Measurements from ENCODE around the gene ERBB4.
"Not testable (repeated sequence)": the region's sequence is repeated elsewhere in the genome, so short reads cannot be mapped to it uniquely, and the experiment has no call there.

The ERBB4 gene

DNA sequence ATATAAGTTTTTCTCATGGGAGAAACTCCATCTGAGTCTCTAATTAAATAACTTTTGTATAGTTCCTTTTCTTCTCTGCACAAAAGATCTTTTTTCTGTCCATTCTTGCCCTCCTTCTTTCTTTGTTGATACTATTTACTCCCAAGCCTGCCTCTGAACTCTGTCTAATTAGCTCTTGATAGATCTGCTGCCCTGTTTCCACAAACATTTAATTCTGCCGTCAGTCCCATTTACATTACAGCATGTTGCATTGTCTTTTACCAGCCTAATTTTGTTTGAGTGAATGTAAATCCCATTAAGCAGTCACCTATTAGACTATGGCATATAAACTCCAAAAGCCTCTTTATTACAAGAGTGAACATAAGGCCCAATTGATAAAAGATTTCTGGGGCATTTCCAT is 254.4 kb downstream of the ERBB4 start:
- no peak for DNase-seq

DNA sequence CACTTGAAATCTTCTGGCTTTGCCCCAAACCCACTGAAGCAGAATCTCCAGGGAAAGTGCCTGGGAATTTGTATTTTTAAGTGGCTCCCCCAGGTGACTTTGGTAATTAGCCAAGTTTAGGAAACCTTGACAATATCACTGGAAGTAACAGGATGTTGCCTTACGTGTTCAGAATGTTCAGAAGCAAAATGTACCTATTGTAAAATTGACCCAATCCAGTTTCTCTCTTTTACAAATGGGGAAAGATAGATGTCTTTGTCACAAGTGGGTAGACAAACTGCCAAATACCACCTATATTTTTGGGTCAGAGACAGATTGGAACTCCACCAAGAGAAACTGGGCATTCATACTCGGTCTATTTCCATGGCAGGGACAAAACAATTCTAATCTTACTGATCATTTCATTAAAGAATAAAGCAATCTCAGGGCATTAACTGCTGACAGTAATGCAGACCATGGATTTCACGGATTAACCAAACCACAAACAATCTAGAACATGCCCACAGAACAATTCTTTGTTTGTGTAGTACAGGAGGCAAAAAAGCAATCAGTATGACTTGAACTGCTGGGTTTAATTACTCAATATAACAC is 255.8 kb downstream of the ERBB4 start:
- DNase-seq, result no peak

DNA sequence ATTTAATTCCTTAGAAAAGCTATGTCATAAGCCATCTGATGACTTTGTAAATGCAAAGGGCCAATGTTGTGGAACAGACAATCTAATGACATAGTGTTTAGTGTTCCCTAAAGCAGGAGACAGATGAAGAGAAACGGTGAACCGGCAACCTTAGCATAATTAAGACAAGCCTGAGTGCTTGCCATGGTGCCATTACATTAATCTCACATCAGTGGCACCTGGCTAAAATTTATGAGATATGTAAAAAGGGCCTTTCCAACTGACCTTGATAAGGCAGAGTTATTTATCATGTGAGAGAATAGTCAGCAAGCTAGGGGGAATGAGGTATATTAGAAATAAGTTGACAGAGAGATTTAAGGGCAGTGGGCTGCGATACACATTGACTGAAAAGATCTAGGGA is 261.8 kb downstream of the ERBB4 start:
- DNase-seq, result no peak

DNA sequence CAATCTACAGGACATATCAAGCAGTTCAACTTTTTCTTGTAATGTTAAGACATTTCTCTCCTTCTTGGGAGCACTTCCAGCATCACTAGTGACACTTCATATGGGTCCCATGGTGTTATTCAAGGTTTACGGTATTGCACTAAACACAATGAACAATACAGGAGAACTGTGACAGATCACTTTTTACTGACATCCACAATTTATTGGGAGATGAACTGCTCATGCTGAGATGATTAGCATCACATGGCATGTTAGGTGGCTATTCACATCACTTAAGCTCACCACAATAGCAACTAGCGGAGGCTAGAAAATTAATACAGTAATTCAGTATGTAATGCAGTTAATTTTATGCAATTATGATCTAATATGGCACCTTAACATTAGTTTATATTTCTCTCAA is 264.4 kb downstream of the ERBB4 start:
- no peak for DNase-seq

GRCh38 chr2:212271583-212271982 is 267.0 kb downstream of the ERBB4 start:
- no peak for DNase-seq

DNA sequence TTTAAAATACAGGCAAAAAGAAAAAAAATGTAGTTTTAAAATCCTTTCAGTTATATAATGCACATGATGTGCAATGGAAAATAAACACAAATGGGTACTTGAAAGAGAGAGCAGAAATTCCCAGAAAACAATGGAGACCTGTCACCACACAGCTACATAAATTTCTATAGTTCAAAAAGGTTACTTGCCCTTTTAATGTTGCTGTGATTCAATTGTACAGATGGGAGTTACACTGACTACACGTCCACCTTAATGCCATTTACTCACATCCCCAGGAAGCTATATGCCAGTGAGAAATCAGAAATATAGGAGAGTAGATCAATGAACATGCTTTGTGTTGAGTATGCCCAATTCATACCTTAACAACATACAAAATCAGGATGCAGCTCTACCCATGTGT is 269.6 kb downstream of the ERBB4 start:
- DNase-seq, result no peak

GRCh38 chr2:212266297-212266696 is 272.3 kb downstream of the ERBB4 start:
- no peak for DNase-seq

DNA sequence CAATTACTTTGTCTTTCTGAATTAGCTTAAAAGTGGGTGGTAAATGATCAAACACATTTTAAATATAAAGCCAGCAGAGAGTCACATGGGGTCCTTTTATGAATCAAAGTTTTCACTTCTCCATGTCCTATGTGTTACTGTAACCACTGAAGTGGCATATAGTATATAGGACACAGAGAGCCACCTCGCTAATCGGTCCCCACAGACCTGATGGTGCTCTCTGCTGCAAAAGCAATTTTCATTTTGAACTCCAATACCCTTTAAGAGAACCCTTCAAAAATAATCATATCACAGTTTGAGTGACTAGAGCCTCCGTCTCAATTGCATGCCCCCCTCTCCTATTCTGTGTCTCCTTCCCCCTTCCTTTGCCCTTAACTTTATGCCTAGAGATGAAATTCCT is 272.8 kb downstream of the ERBB4 start:
- no peak for DNase-seq

- DNase-seq, result no peak
Measured at GRCh38 chr2:212264187-212264586, 274.4 kb downstream of the ERBB4 start.

- no peak for DNase-seq
Measured at GRCh38 chr2:212259226-212259625, 279.4 kb downstream of the ERBB4 start.

DNA sequence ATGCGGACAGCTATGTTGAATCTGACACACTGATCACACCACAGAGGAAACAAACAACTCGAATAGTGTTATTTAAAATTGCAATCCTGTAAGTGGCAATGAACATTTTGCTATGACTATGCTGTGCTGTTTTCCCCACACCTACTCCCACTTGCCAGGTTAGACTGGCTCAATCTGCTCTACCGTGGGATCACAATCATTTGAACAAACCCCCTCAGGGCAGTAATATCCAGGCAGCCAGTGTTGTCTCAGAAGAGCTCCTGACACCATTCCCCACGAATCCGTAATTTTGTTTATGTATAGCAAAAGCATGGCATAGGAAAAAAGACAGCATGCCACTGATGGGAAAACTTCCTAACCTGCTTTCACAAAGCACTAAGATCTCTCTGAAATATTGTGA is 284.3 kb downstream of the ERBB4 start:
- DNase-seq, result no peak

DNA sequence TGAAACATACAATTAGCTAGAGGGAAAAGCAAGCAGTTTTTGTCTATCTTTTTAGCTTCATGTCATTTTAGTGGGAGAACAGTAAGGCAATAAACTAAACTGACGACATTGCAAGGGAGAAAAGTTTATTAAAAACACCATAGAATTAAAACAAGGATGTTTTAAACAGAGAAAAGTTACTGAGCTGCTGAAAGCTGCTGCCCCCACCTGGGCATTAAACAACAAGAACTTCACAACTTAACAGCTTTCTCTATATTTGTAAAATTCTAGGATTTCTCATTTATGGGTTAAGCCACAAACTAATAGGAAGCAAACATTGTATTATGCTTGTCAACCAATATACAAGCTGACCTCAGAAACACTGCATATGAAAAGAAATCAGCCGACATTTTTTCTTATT is 289.2 kb downstream of the ERBB4 start:
- DNase-seq, result no peak

DNA sequence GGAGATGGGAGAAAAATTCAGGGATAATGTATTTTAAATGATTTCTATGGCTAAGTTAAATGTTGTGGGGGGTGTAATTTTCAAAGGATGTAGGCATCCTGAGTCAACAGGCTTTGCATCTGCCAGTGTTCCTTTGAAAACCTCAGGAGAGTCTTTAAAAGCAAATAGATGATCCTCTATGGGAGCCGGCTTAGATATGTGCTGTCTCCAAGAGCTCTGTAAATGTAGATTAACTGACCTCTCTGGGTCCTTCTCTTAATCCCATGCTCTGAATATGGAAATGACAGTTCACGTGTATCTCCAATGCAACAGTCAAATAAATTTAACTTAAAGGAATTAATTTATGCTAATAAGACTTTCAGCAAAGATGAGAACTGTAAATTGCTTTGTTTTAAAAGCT is 292.7 kb downstream of the ERBB4 start:
- DNase-seq, result no peak

GRCh38 chr2:212242724-212243123 is 295.9 kb downstream of the ERBB4 start:
- no peak for DNase-seq

- DNase-seq, result not testable (repeated sequence)
Measured at GRCh38 chr2:212238152-212238551, 300.4 kb downstream of the ERBB4 start.

DNA sequence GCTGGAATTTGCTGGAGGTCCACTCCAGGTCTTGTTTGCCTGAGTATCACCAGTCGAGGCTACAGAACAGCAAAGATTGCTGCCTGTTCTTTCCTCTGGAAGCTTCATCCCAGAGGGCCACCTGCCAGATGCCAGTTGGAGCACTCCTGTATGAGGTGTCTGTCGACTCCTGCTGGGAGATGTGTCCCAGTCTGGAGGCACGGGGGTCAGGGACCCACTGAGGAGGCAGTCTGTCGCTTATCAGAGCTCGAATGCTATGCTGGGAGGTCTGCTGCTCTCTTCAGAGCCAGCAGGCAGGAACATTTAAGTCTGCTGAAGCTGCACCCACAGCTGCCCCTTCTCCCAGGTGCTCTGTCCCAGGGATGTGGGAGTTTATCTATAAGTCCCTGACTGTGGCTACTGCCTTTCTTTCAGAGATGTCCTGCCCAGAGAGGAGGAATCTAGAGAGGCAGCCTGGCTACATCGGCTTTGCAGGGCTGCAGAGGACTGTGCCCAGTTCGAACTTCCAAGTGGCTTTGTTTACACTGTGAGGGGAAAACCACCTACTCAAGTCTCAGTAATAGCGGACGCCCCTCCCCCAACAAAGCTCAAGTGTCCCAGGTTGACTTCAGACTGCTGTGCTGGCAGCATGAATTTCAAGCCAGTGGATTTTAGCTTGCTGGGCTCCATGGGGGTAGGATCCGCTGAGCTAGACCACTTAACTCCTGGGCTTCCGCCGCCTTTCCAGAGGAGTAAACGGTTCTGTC is 301.1 kb downstream of the ERBB4 start:
- DNase-seq, result no peak

- DNase-seq, result no peak
Measured at GRCh38 chr2:212228743-212229171, 309.8 kb downstream of the ERBB4 start.

DNA sequence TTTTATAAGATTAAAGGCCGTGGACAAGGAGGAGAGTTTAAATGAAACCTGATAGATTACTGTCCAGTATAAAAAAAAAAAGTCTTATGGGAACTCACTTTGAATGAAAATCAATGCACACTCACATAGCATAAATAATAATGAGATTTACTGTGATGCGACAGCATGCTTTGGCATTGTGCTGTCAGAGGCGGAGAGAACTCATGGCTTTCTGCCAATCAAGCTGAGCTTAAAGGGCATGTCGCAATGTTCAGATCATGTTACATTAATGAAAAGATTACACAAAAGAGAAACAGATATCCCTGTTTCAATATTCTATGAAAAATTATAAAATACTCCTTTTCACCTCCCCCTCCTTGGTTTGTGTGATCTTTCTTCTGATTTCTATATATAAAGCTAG is 310.8 kb downstream of the ERBB4 start:
- DNase-seq, result no peak

GRCh38 chr2:212226114-212226513 is 312.5 kb downstream of the ERBB4 start:
- DNase-seq, result no peak

DNA sequence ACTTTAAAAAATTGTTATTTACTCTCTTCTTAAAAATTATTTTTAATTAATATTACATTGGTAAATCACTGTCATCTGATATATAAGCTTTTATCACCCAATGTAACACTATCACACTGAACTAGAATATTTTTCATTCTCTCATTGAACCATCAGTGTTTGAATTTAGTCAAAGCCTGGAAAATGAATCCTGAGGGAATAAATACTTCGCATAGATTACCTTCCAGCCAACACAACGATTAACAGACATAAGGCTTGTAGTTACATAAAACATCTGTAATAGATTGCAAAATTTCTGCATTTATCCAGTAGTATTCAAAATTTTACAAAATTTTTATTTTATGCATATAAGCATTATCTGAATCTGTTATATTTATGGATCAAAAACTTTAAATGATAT is 314.9 kb downstream of the ERBB4 start:
- DNase-seq, result no peak

- no peak for DNase-seq
Measured at GRCh38 chr2:212213191-212213590, 325.4 kb downstream of the ERBB4 start.

DNA sequence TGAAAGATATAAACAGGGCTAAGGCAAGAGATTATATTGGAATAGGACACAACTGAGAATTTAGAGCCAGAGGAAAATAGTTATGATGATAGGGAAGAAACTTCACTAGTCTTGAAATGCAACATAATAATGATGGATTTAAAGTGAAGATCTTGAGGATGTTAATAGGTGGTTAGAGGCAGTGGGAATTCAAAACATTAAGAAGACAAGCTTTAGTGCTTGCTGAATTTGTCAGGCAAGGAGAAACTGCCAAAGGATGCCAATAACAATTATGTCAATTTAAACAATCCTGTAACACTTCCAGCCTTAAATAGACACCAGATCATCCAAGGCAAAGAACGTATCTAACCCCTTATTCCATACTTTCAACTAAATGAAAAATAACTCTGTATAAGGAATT is 330.1 kb downstream of the ERBB4 start:
- DNase-seq, result no peak

DNA sequence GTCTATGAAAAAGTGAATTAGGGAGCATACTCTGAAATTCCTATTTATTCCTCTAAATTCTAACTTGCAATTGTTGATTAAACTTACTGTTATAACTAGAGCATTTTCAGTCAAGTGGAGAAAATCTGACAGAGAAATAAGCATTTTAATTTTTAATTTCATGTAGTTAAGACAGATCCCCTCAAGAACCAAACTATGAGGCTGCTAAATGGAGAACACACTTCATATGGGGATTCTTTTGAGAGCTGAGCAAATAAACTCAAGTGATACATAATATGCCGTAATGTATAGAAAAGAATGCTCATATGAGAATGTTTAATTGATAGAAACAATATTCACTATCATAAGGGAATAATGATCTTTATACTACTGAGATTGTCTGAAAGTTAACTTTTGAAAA is 340.8 kb downstream of the ERBB4 start:
- DNase-seq, result no peak

DNA sequence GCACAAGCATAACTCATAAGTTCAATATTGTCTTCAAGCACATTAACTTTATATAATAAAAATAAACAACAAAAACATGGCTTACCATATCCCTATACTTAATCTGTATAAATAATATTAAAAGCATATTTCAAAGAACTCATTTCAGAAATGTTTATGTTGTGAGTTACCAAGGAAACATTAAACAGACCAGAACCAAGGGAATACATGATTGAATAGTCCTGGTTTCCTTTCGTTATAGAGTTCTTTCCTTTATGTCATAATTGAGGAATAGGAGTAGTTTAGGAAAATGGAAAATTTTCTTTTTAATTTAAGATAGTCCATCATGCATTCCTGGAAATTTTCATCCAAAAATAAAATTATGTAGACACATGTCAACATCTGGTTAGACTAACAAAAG is 343.0 kb downstream of the ERBB4 start:
- no peak for DNase-seq

DNA sequence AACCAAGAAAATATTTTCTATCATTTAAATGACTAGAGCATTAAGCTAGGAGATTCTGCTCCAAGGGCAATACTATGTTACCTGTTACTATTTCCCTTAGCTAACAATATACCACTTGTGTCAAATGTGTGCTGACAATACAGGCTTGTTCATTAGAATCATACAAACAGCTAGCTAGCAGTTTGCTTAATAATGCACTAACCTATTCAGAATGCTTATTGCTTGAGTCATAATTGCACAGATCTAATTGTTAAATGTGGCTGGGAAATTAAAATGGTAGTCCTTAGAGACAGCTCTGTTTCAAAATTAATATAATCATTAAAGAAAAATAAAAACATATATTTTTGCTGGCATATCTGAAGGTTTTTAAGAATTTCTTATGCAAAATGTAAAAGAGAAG is 344.2 kb downstream of the ERBB4 start:
- no peak for DNase-seq
